ENCODE measurements around the gene LAMA2.

DNA sequence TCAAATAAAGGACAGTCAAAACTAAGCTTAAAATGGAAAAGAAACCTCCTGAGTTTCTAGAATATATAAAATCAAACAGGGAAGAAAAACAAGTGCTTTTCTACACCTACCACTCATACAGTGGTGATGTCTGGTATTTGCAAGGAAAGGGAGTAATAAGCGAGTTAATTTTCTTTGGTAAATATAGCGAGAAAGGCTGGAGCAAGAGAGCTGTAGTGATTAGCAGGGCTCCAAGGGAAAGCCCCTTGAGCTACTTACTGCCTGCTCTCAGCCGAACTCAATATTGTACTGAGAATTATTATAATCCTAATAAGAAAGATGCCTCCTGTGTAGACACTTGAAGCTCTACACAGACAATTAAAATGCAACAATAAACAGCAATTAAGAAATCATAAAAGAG, 296.3 kb downstream of the LAMA2 start:
- TF ChIP-seq, protein P1, sequence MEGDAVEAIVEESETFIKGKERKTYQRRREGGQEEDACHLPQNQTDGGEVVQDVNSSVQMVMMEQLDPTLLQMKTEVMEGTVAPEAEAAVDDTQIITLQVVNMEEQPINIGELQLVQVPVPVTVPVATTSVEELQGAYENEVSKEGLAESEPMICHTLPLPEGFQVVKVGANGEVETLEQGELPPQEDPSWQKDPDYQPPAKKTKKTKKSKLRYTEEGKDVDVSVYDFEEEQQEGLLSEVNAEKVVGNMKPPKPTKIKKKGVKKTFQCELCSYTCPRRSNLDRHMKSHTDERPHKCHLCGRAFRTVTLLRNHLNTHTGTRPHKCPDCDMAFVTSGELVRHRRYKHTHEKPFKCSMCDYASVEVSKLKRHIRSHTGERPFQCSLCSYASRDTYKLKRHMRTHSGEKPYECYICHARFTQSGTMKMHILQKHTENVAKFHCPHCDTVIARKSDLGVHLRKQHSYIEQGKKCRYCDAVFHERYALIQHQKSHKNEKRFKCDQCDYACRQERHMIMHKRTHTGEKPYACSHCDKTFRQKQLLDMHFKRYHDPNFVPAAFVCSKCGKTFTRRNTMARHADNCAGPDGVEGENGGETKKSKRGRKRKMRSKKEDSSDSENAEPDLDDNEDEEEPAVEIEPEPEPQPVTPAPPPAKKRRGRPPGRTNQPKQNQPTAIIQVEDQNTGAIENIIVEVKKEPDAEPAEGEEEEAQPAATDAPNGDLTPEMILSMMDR (conservative IDR thresholded peaks at IDR 0.05; ENCODE audit: low read depth in 2 of 2): no peak
- no peak for TF ChIP-seq EZH2 (IDR thresholded peaks at IDR 0.05; ENCODE audit: low read depth, unreplicated experiment)
- no peak for TF ChIP-seq JUNB (IDR thresholded peaks at IDR 0.05; ENCODE audit: unreplicated experiment)
- no peak for TF ChIP-seq POLR2AphosphoS5 (IDR thresholded peaks at IDR 0.05; ENCODE audit: low read depth)
- TF ChIP-seq, protein P2, sequence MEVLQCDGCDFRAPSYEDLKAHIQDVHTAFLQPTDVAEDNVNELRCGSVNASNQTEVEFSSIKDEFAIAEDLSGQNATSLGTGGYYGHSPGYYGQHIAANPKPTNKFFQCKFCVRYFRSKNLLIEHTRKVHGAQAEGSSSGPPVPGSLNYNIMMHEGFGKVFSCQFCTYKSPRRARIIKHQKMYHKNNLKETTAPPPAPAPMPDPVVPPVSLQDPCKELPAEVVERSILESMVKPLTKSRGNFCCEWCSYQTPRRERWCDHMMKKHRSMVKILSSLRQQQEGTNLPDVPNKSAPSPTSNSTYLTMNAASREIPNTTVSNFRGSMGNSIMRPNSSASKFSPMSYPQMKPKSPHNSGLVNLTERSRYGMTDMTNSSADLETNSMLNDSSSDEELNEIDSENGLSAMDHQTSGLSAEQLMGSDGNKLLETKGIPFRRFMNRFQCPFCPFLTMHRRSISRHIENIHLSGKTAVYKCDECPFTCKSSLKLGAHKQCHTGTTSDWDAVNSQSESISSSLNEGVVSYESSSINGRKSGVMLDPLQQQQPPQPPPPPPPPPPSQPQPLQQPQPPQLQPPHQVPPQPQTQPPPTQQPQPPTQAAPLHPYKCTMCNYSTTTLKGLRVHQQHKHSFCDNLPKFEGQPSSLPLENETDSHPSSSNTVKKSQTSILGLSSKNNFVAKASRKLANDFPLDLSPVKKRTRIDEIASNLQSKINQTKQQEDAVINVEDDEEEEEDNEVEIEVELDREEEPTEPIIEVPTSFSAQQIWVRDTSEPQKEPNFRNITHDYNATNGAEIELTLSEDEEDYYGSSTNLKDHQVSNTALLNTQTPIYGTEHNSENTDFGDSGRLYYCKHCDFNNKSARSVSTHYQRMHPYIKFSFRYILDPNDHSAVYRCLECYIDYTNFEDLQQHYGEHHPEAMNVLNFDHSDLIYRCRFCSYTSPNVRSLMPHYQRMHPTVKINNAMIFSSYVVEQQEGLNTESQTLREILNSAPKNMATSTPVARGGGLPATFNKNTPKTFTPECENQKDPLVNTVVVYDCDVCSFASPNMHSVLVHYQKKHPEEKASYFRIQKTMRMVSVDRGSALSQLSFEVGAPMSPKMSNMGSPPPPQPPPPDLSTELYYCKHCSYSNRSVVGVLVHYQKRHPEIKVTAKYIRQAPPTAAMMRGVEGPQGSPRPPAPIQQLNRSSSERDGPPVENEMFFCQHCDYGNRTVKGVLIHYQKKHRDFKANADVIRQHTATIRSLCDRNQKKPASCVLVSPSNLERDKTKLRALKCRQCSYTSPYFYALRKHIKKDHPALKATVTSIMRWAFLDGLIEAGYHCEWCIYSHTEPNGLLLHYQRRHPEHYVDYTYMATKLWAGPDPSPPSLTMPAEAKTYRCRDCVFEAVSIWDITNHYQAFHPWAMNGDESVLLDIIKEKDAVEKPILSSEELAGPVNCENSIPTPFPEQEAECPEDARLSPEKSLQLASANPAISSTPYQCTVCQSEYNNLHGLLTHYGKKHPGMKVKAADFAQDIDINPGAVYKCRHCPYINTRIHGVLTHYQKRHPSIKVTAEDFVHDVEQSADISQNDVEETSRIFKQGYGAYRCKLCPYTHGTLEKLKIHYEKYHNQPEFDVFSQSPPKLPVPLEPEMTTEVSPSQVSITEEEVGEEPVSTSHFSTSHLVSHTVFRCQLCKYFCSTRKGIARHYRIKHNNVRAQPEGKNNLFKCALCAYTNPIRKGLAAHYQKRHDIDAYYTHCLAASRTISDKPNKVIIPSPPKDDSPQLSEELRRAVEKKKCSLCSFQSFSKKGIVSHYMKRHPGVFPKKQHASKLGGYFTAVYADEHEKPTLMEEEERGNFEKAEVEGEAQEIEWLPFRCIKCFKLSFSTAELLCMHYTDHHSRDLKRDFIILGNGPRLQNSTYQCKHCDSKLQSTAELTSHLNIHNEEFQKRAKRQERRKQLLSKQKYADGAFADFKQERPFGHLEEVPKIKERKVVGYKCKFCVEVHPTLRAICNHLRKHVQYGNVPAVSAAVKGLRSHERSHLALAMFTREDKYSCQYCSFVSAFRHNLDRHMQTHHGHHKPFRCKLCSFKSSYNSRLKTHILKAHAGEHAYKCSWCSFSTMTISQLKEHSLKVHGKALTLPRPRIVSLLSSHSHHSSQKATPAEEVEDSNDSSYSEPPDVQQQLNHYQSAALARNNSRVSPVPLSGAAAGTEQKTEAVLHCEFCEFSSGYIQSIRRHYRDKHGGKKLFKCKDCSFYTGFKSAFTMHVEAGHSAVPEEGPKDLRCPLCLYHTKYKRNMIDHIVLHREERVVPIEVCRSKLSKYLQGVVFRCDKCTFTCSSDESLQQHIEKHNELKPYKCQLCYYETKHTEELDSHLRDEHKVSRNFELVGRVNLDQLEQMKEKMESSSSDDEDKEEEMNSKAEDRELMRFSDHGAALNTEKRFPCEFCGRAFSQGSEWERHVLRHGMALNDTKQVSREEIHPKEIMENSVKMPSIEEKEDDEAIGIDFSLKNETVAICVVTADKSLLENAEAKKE (CRISPR knock-in tag; IDR thresholded peaks at IDR 0.05): no peak
- TF ChIP-seq, protein P3, sequence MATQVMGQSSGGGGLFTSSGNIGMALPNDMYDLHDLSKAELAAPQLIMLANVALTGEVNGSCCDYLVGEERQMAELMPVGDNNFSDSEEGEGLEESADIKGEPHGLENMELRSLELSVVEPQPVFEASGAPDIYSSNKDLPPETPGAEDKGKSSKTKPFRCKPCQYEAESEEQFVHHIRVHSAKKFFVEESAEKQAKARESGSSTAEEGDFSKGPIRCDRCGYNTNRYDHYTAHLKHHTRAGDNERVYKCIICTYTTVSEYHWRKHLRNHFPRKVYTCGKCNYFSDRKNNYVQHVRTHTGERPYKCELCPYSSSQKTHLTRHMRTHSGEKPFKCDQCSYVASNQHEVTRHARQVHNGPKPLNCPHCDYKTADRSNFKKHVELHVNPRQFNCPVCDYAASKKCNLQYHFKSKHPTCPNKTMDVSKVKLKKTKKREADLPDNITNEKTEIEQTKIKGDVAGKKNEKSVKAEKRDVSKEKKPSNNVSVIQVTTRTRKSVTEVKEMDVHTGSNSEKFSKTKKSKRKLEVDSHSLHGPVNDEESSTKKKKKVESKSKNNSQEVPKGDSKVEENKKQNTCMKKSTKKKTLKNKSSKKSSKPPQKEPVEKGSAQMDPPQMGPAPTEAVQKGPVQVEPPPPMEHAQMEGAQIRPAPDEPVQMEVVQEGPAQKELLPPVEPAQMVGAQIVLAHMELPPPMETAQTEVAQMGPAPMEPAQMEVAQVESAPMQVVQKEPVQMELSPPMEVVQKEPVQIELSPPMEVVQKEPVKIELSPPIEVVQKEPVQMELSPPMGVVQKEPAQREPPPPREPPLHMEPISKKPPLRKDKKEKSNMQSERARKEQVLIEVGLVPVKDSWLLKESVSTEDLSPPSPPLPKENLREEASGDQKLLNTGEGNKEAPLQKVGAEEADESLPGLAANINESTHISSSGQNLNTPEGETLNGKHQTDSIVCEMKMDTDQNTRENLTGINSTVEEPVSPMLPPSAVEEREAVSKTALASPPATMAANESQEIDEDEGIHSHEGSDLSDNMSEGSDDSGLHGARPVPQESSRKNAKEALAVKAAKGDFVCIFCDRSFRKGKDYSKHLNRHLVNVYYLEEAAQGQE (IDR thresholded peaks at IDR 0.05; ENCODE audit: unreplicated experiment): no peak
- TF ChIP-seq NANOG (IDR thresholded peaks at IDR 0.05; ENCODE audit: borderline replicate concordance): no peak
- TF ChIP-seq EZH2phosphoT487 (IDR thresholded peaks at IDR 0.05; ENCODE audit: unreplicated experiment): no peak
- TF ChIP-seq CREB1 (CRISPR knock-in tag; IDR thresholded peaks at IDR 0.05; ENCODE audit: low read depth): no peak
- TF ChIP-seq ZNF114 (CRISPR knock-in tag; IDR thresholded peaks at IDR 0.05): no peak
- TF ChIP-seq STAT1 (IDR thresholded peaks at IDR 0.05; ENCODE audit: unreplicated experiment): no peak
